SK-N-SH (cell line): ENCODE data around the gene GPNMB. TPM values are rescaled to one million over a fixed set of nuclear protein-coding genes. Genes with fewer than 3 reads are reported as not detected.

Experiments used
- CTCF ChIA-PET: fragments of 300-600, 350-600 bp; formaldehyde crosslinking; extraction: SDS; loops from one replicate; lab custom pipeline; 2021; lab: Yijun Ruan, JAX
- POLR2A ChIA-PET: fragments of 350-600 bp; sonication (Branson Sonifier 250); formaldehyde crosslinking; extraction: SDS; loops from one replicate; lab custom pipeline; 2020; ENCODE audit warnings: antibody characterized with exemption, inconsistent platforms; lab: Yijun Ruan, JAX
- DNase-seq: peaks from one replicate; pipeline ENCODE4 v3.0.0; 2012
- H2AFZ ChIP-seq: fragments of 200-600 bp; sonication (generic); 2 replicates; pipeline ENCODE4 v1.8.1; 2016; ENCODE audit warnings: antibody characterized with exemption, mild to moderate bottlenecking, low read depth
- H3F3A ChIP-seq: fragments of 200-600 bp; sonication (generic); replicated peaks from 2 replicates; pipeline ENCODE3; 2016; ENCODE audit warnings: antibody characterized with exemption, mild to moderate bottlenecking; ENCODE audit not compliant: insufficient read depth
- H3K27ac ChIP-seq, 2 experiments: fragments of 200-500 bp in 1 of 2; fragments of 200-600 bp in 1 of 2; sonication (Bioruptor generic) in 1 of 2; sonication (generic), shearing (Covaris generic) in 1 of 2; 2 replicates each; pipeline versions ENCODE4 v1.5.1 to v1.6.1; 2014 to 2016; ENCODE audit warnings: low read depth in 2 of 2, inconsistent platforms in 1 of 2, low read length in 1 of 2, mild to moderate bottlenecking in 1 of 2, mixed read lengths in 1 of 2
- H3K27me3 ChIP-seq: fragments of 200-600 bp; sonication (generic), shearing (Covaris generic); 2 replicates; pipeline ENCODE4 v1.6.1; 2016; ENCODE audit warnings: mixed run types; ENCODE audit not compliant: insufficient read depth
- H3K36me3 ChIP-seq, 2 experiments: fragments of 200-500 bp in 1 of 2; fragments of 200-600 bp in 1 of 2; sonication (Bioruptor generic) in 1 of 2; sonication (generic) in 1 of 2; replicated peaks in 1 of 2; 2 replicates each; pipeline versions ENCODE3 to v1.5.1; 2014 to 2016; ENCODE audit warnings: low read length in 1 of 2, mild to moderate bottlenecking in 1 of 2; ENCODE audit not compliant: insufficient read depth in 2 of 2, control insufficient read depth in 1 of 2
- H3K4me1 ChIP-seq, 2 experiments: fragments of 200-500 bp in 1 of 2; fragments of 200-600 bp in 1 of 2; sonication (Bioruptor generic) in 1 of 2; sonication (generic), shearing (Covaris generic) in 1 of 2; 2 replicates each; pipeline versions ENCODE4 v1.5.1 to v1.6.1; 2014 to 2016; ENCODE audit warnings: low read depth in 1 of 2, low read length in 1 of 2, mixed run types in 1 of 2; ENCODE audit not compliant: insufficient read depth in 2 of 2, control insufficient read depth in 1 of 2
- H3K4me2 ChIP-seq: fragments of 200-600 bp; sonication (generic), shearing (Covaris generic); 2 replicates; pipeline ENCODE4 v1.6.1; 2017; ENCODE audit warnings: mixed run types
- H3K4me3 ChIP-seq, 2 experiments: fragments of 200-500 bp in 1 of 2; fragments of 200-600 bp in 1 of 2; sonication (Bioruptor generic) in 1 of 2; sonication (generic), shearing (Covaris generic) in 1 of 2; 2 replicates each; pipeline versions ENCODE4 v1.5.1 to v1.8.1; 2014 to 2016; ENCODE audit warnings: low read depth in 2 of 2, inconsistent platforms in 1 of 2, low read length in 1 of 2, mild to moderate bottlenecking in 1 of 2, mixed read lengths in 1 of 2, moderate library complexity in 1 of 2
- H3K79me2 ChIP-seq: fragments of 200-600 bp; sonication (generic); 2 replicates; pipeline ENCODE4 v1.8.1; 2017; ENCODE audit warnings: mild to moderate bottlenecking; ENCODE audit not compliant: insufficient read depth
- H3K9ac ChIP-seq: fragments of 200-600 bp; sonication (generic); 2 replicates; pipeline ENCODE4 v1.6.1; 2017; ENCODE audit warnings: mixed run types
- H3K9me2 ChIP-seq: fragments of 200-600 bp; sonication (generic); 2 replicates; pipeline ENCODE4 v1.6.1; 2017; ENCODE audit warnings: mixed run types
- H3K9me3 ChIP-seq: fragments of 200-600 bp; sonication (generic); 2 replicates; pipeline ENCODE4 v1.6.1; 2017; ENCODE audit warnings: mixed run types, mild to moderate bottlenecking, moderate library complexity
- H4K20me1 ChIP-seq: fragments of 200-600 bp; sonication (generic); 2 replicates; pipeline ENCODE4 v1.6.1; 2017; ENCODE audit warnings: mild to moderate bottlenecking, mixed run types; ENCODE audit not compliant: insufficient read depth
- EP300 ChIP-seq, 2 experiments: IDR thresholded peaks; 2 replicates each; pipeline versions ENCODE4 v1.4.0 to v1.6.1; 2012; ENCODE audit warnings: borderline replicate concordance in 1 of 2, low read depth in 1 of 2, low read length in 1 of 2
- EZH2phosphoT487 ChIP-seq: fragments of 200-600 bp; sonication (generic); IDR thresholded peaks from 2 replicates; pipeline ENCODE4 v1.6.1; 2017; ENCODE audit warnings: low read depth, mixed run types, mild to moderate bottlenecking, antibody characterized with exemption, moderate library complexity, borderline replicate concordance
- FOXJ3 ChIP-seq: sonication (generic); formaldehyde crosslinking; IDR thresholded peaks from 2 replicates; pipeline ENCODE4 v1.5.1; 2020; ENCODE audit warnings: mild to moderate bottlenecking, missing genetic modification reagents
- FOXM1 ChIP-seq: IDR thresholded peaks from 2 replicates; pipeline ENCODE4 v1.4.0; 2012; ENCODE audit warnings: low read depth, mild to moderate bottlenecking
- JUND ChIP-seq: IDR thresholded peaks from 2 replicates; pipeline ENCODE4 v1.4.0; 2012
- NRF1 ChIP-seq: IDR thresholded peaks from 2 replicates; pipeline ENCODE4 v1.6.1; 2012; ENCODE audit warnings: low read depth, mild to moderate bottlenecking, low read length
- RXRA ChIP-seq: IDR thresholded peaks from 2 replicates; pipeline ENCODE4 v1.4.0; 2012; ENCODE audit warnings: low read depth, mild to moderate bottlenecking, borderline replicate concordance
- TEAD4 ChIP-seq: IDR thresholded peaks from 2 replicates; pipeline ENCODE4 v1.4.0; 2012; ENCODE audit warnings: mild to moderate bottlenecking, borderline replicate concordance; ENCODE audit not compliant: insufficient read depth
- WGBS: methylation state at CpG from one replicate; pipeline ENCODE4 v1.1.6; 2017; ENCODE audit warnings: low lambda C conversion rate; 5-methylcytosine and 5-hydroxymethylcytosine counted together
- polyA plus RNA-seq, 3 experiments: library from polyadenylated mRNA; depleted of rRNA; stranded (reverse); fragments of >200 nt; gene quantifications; 2 replicates each; pipeline ENCODE4 v1.2.3, GENCODE V29; 2012
- TF ChIP-seq, protein P1 (sequence below): IDR thresholded peaks from 2 replicates; pipeline ENCODE4 v1.6.1; 2012; ENCODE audit warnings: mild to moderate bottlenecking, low read depth, low read length, moderate library complexity
- TF ChIP-seq, protein P2 (sequence below): IDR thresholded peaks from 2 replicates; pipeline ENCODE4 v1.4.0; 2012; ENCODE audit warnings: low read depth
- TF ChIP-seq, protein P3 (sequence below): fragments of 150-350 bp; IDR thresholded peaks from 2 replicates; pipeline ENCODE4 v1.6.1; 2016; ENCODE audit warnings: mild to moderate bottlenecking, low read depth, low read length
- TF ChIP-seq, protein P4 (sequence below): IDR thresholded peaks from 2 replicates; pipeline ENCODE4 v1.4.0; 2012; ENCODE audit warnings: low read depth, borderline replicate concordance

Gene GPNMB
- polyA plus RNA-seq, 1 of the 3 experiments (the other 2 are of a cell fraction), result 13.8 TPM

GRCh38 chr7:23242321-23242720, 4.3 kb upstream of the GPNMB start:
- no peak overlapping the region for H3K4me2 ChIP-seq
- TF ChIP-seq, protein P1, sequence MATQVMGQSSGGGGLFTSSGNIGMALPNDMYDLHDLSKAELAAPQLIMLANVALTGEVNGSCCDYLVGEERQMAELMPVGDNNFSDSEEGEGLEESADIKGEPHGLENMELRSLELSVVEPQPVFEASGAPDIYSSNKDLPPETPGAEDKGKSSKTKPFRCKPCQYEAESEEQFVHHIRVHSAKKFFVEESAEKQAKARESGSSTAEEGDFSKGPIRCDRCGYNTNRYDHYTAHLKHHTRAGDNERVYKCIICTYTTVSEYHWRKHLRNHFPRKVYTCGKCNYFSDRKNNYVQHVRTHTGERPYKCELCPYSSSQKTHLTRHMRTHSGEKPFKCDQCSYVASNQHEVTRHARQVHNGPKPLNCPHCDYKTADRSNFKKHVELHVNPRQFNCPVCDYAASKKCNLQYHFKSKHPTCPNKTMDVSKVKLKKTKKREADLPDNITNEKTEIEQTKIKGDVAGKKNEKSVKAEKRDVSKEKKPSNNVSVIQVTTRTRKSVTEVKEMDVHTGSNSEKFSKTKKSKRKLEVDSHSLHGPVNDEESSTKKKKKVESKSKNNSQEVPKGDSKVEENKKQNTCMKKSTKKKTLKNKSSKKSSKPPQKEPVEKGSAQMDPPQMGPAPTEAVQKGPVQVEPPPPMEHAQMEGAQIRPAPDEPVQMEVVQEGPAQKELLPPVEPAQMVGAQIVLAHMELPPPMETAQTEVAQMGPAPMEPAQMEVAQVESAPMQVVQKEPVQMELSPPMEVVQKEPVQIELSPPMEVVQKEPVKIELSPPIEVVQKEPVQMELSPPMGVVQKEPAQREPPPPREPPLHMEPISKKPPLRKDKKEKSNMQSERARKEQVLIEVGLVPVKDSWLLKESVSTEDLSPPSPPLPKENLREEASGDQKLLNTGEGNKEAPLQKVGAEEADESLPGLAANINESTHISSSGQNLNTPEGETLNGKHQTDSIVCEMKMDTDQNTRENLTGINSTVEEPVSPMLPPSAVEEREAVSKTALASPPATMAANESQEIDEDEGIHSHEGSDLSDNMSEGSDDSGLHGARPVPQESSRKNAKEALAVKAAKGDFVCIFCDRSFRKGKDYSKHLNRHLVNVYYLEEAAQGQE, result no peak
- no peak for TF ChIP-seq RXRA
- TF ChIP-seq EZH2phosphoT487, result no peak
- TF ChIP-seq JUND, result no peak
- TF ChIP-seq TEAD4, result no peak
- no peak for TF ChIP-seq FOXM1
- no peak for TF ChIP-seq EP300 (IDR thresholded peaks at IDR 0.05; ENCODE audit: borderline replicate concordance in 1 of 2, low read depth in 1 of 2, low read length in 1 of 2)
- TF ChIP-seq, protein P2, sequence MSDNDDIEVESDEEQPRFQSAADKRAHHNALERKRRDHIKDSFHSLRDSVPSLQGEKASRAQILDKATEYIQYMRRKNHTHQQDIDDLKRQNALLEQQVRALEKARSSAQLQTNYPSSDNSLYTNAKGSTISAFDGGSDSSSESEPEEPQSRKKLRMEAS, result no peak
- TF ChIP-seq, protein P3, sequence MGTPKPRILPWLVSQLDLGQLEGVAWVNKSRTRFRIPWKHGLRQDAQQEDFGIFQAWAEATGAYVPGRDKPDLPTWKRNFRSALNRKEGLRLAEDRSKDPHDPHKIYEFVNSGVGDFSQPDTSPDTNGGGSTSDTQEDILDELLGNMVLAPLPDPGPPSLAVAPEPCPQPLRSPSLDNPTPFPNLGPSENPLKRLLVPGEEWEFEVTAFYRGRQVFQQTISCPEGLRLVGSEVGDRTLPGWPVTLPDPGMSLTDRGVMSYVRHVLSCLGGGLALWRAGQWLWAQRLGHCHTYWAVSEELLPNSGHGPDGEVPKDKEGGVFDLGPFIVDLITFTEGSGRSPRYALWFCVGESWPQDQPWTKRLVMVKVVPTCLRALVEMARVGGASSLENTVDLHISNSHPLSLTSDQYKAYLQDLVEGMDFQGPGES, result no peak
- no peaks in the 10 kb centered on the region for H3K9me2 ChIP-seq
- H4K20me1 ChIP-seq, result no peaks in the 10 kb centered on the region
- no peaks in the 10 kb centered on the region for H3K79me2 ChIP-seq
- WGBS, result 40% methylated on average over 3 of the region's 3 CpGs
- no peak for DNase-seq
- no peaks in the 10 kb centered on the region for H3K9me3 ChIP-seq
- no peak overlapping the region for H3K4me3 ChIP-seq
- CTCF ChIA-PET, result interaction anchor here (0.6 to 1.8 kb wide), 5 partner anchors 15 to 1653 kb away, joined by 3 to 11 read pairs (median 4); no protein-coding TSS in a partner anchor
- H3K36me3 ChIP-seq, result no peaks in the 10 kb centered on the region
- POLR2A ChIA-PET, result interaction anchor here (0.6 kb wide), 2 partner anchors 42 to 60 kb away, joined by 3 to 4 read pairs; no protein-coding TSS in a partner anchor
- H3K27ac ChIP-seq, result no peak overlapping the region
- H2AFZ ChIP-seq, result no peak overlapping the region
- H3K9ac ChIP-seq, result no peak overlapping the region
- peaks cover 6 to 7% of the 10 kb centered on the region in 2 experiments; a peak in 3 of 4 replicates for H3K4me1 ChIP-seq
- H3K27me3 ChIP-seq, result no peaks in the 10 kb centered on the region
- peaks cover 11% of the 10 kb centered on the region for H3F3A ChIP-seq

DNA sequence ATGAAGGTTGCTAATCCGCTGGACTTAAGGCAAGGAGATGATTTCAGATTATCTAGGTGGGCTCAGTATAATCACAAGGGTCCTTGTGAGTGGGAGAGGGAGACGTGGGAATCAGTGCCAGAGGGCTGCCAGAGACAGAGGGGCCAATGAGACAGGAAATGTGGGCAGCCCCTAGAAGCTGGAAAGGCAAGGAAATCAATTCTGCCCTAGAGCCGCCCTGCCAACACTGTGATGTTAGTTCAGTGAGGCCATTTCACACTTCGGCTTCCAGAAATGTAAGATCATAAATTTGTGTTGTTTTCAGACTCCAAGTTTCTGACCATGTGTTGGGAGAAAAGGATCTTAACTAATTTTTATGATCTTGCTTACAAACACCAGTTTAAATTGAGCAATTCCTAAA, 3.6 kb upstream of the GPNMB start:
- Histone ChIP-seq H3K4me2 (no peak overlapping the region), H3K79me2 (no peaks in the 10 kb centered on the region), H3K9ac (no peak overlapping the region)
- DNase-seq, result no peak
- TF ChIP-seq FOXJ3 (CRISPR knock-in tag) (no peak), FOXM1 (no peak), EZH2phosphoT487 (no peak), NRF1 (no peak)
- TF ChIP-seq, protein P4, sequence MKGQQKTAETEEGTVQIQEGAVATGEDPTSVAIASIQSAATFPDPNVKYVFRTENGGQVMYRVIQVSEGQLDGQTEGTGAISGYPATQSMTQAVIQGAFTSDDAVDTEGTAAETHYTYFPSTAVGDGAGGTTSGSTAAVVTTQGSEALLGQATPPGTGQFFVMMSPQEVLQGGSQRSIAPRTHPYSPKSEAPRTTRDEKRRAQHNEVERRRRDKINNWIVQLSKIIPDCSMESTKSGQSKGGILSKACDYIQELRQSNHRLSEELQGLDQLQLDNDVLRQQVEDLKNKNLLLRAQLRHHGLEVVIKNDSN, result no peak
- TF ChIP-seq, all 33 proteins: peak for 0
- Histone ChIP-seq H3K4me3 (no peak overlapping the region), H3K36me3 (no peaks in the 10 kb centered on the region), H3K27ac (peak overlapping the region in 1 of 2 experiments; percentile 48; a peak in 1 of 4 replicates), H4K20me1 (no peaks in the 10 kb centered on the region), H3K9me3 (no peaks in the 10 kb centered on the region), H3K27me3 (no peaks in the 10 kb centered on the region), H3K4me1 (peaks cover 6 to 7% of the 10 kb centered on the region in 2 experiments; a peak in 3 of 4 replicates), H3K9me2 (no peaks in the 10 kb centered on the region), H3F3A (peaks cover 13% of the 10 kb centered on the region), H2AFZ (no peak overlapping the region)
- CTCF ChIA-PET, result interaction anchor here (1.1 to 1.8 kb wide), 4 partner anchors 14 to 34 kb away, joined by 3 to 11 read pairs (median 5); no protein-coding TSS in a partner anchor
- 95% methylated on average over 4 of the region's 4 CpGs for WGBS
- POLR2A ChIA-PET, result interaction anchor here (0.6 kb wide), 1 partner anchor 43 kb away, joined by 4 read pairs; no protein-coding TSS in a partner anchor
